MM.1S (cell line): ENCODE measurements around the gene OGFR.
A peak's percentile ranks its signal among the peaks of the same experiment; 100 is the strongest.

Experiments
- DNase-seq: peaks from one replicate; pipeline ENCODE4 v3.0.0-alpha.2; 2015
- H2AFZ ChIP-seq: fragments of 300-600 bp; sonication (generic); 2 replicates; pipeline ENCODE4 v1.6.0; 2016; ENCODE audit warnings: antibody characterized with exemption, low read length
- H3F3A ChIP-seq: fragments of 300-600 bp; sonication (generic); 2 replicates; pipeline ENCODE4 v1.6.1; 2016; ENCODE audit warnings: mild to moderate bottlenecking, antibody characterized with exemption, low read length, moderate library complexity, mixed read lengths; ENCODE audit not compliant: insufficient read depth
- H3K27ac ChIP-seq: fragments of 300-600 bp; sonication (generic); 2 replicates; pipeline ENCODE4 v1.5.1; 2016; ENCODE audit warnings: mild to moderate bottlenecking, low read length
- H3K27me3 ChIP-seq: fragments of 300-600 bp; sonication (generic); replicated peaks from 2 replicates; pipeline ENCODE4 v1.6.0; 2016; ENCODE audit warnings: low read length; ENCODE audit not compliant: insufficient read depth
- H3K36me3 ChIP-seq: fragments of 300-600 bp; sonication (generic); replicated peaks from 2 replicates; pipeline ENCODE4 v1.6.1; 2016; ENCODE audit warnings: mild to moderate bottlenecking, low read length, mixed read lengths; ENCODE audit not compliant: insufficient read depth
- H3K4me1 ChIP-seq: fragments of 300-600 bp; sonication (generic); 2 replicates; pipeline ENCODE4 v1.6.1; 2016; ENCODE audit warnings: low read length, mixed read lengths
- H3K4me2 ChIP-seq: fragments of 300-600 bp; sonication (generic); 2 replicates; pipeline ENCODE4 v1.6.0; 2016; ENCODE audit warnings: low read depth, low read length
- H3K4me3 ChIP-seq: fragments of 300-600 bp; sonication (generic); 2 replicates; pipeline ENCODE4 v1.5.1; 2016; ENCODE audit warnings: low read length, mixed read lengths
- H3K79me2 ChIP-seq: fragments of 300-600 bp; sonication (generic); 2 replicates; pipeline ENCODE4 v1.6.1; 2016; ENCODE audit warnings: mixed run types, low read length, mixed read lengths
- H3K9ac ChIP-seq: fragments of 300-600 bp; sonication (generic); 2 replicates; pipeline ENCODE4 v1.6.1; 2016; ENCODE audit warnings: low read length, mixed read lengths
- H3K9me2 ChIP-seq: fragments of 300-600 bp; sonication (generic); replicated peaks from 2 replicates; pipeline ENCODE4 v1.6.1; 2016; ENCODE audit warnings: mild to moderate bottlenecking, low read length, mixed read lengths; ENCODE audit not compliant: insufficient read depth
- H3K9me3 ChIP-seq: fragments of 300-600 bp; sonication (generic); replicated peaks from 2 replicates; pipeline ENCODE4 v1.6.1; 2016; ENCODE audit warnings: mild to moderate bottlenecking, low read length, mixed read lengths; ENCODE audit not compliant: insufficient read depth
- H4K20me1 ChIP-seq: fragments of 300-600 bp; sonication (generic); 2 replicates; pipeline ENCODE4 v1.6.1; 2016; ENCODE audit warnings: mild to moderate bottlenecking, low read length, moderate library complexity, mixed read lengths; ENCODE audit not compliant: insufficient read depth
- CTCF ChIP-seq: fragments of 300-600 bp; sonication (generic); IDR thresholded peaks from 2 replicates; pipeline ENCODE4 v1.5.1; 2016; ENCODE audit warnings: antibody characterized with exemption, low read length, mixed read lengths
- EZH2 ChIP-seq: fragments of 300-600 bp; sonication (generic); optimal IDR thresholded peaks from 2 replicates; pipeline ENCODE3; 2017; ENCODE audit warnings: low read depth, mild to moderate bottlenecking, antibody characterized with exemption, low read length, mixed read lengths
- EZH2phosphoT487 ChIP-seq: fragments of 300-600 bp; sonication (generic); IDR thresholded peaks from 2 replicates; pipeline ENCODE4 v1.6.1; 2018; ENCODE audit warnings: antibody characterized with exemption, low read length

OGFR gene

DNA sequence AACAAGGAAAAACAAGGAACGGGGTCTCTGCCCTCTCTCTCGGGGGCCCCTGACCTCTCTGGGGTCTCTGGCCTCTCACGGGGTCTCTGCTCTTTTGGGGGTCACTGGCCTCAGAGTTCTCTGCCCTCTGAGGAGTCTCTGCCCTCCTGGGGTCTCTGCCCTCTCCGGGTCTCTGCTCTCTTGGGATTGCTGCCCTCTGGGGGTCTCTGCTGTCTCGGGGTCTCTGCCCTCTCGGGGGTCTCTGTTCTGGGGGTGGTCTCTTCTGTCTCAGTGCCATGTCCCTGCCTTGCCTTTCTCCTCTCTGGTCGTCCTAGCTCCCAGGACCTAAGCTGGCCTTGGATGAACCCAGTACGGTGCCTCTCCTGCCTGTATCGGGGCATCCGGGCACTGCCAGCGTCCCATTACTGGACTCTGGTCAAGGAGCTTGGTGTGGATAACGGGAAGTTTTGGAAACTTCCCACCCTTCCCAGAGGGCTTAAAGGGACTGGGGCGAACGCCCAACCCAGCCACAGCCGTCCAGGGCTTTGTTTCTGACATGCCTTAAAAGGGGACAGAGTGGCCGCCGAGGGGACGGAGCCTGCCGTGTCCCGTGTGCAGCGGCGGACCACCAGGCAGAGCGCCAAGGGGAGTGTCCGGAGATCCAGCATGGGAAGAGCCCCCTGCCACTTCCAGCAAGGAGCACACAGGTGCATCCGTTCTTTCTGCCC lies 33.1 kb upstream of the OGFR start:
- Histone ChIP-seq H3K79me2 (no peaks in the 10 kb centered on the region), H3K4me3 (no peak overlapping the region), H3K4me2 (no peak overlapping the region), H3F3A (no peaks in the 10 kb centered on the region), H3K9ac (no peak overlapping the region), H3K36me3 (no peaks in the 10 kb centered on the region), H3K27me3 (peaks cover 94% of the 10 kb centered on the region), H2AFZ (no peak overlapping the region), H3K4me1 (peaks cover 4% of the 10 kb centered on the region), H3K9me3 (no peaks in the 10 kb centered on the region), H3K27ac (no peak overlapping the region), H3K9me2 (no peaks in the 10 kb centered on the region), H4K20me1 (no peaks in the 10 kb centered on the region)
- peak; percentile 13 for TF ChIP-seq EZH2
- TF ChIP-seq CTCF = no peak
- DNase-seq = no peak

GRCh38 chr20:62772103-62772611 lies 32.5 kb upstream of the OGFR start:
- TF ChIP-seq CTCF = no peak
- no peak for TF ChIP-seq EZH2
- no peak for TF ChIP-seq EZH2phosphoT487
- no peak overlapping the region for H3K4me2 ChIP-seq
- no peak overlapping the region for H3K27ac ChIP-seq
- H3K9ac ChIP-seq = no peak overlapping the region
- H3K9me2 ChIP-seq = no peaks in the 10 kb centered on the region
- H3K36me3 ChIP-seq = no peaks in the 10 kb centered on the region
- no peak overlapping the region for H2AFZ ChIP-seq
- no peak overlapping the region for H3K4me3 ChIP-seq
- no peaks in the 10 kb centered on the region for H3K79me2 ChIP-seq
- no peaks in the 10 kb centered on the region for H3F3A ChIP-seq
- no peaks in the 10 kb centered on the region for H3K9me3 ChIP-seq
- H4K20me1 ChIP-seq = no peaks in the 10 kb centered on the region
- peaks cover 88% of the 10 kb centered on the region for H3K27me3 ChIP-seq
- peaks cover 6% of the 10 kb centered on the region for H3K4me1 ChIP-seq
- DNase-seq = no peak

DNA sequence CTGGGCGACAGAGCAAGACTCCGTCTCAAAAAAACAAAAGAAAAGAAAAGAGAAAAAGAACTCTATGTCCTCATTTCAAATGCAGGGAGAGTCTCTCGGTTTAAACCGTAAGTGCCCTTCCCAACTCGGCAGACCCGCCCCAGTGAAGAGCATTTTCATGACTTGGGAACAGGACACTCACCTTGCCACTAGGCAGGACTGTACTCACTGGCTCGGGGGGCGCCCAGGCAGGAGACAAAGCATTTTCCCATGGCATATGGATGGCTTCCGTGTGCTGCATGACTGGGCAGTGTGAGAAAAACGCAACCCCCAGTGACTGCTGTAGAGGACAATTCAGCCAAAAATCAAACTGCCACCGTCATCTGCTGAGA lies 32.0 kb upstream of the OGFR start:
- H3F3A ChIP-seq = no peaks in the 10 kb centered on the region
- no peaks in the 10 kb centered on the region for H3K9me3 ChIP-seq
- H3K27ac ChIP-seq = no peak overlapping the region
- no peak for DNase-seq
- TF ChIP-seq EZH2phosphoT487 (no peak), EZH2 (no peak), CTCF (no peak)
- H3K79me2 ChIP-seq = no peaks in the 10 kb centered on the region
- H2AFZ ChIP-seq = no peak overlapping the region
- no peaks in the 10 kb centered on the region for H3K36me3 ChIP-seq
- peaks cover 6% of the 10 kb centered on the region for H3K4me1 ChIP-seq
- H3K9me2 ChIP-seq = no peaks in the 10 kb centered on the region
- peaks cover 84% of the 10 kb centered on the region for H3K27me3 ChIP-seq
- H3K4me3 ChIP-seq = no peak overlapping the region
- H3K4me2 ChIP-seq = no peak overlapping the region
- H4K20me1 ChIP-seq = no peaks in the 10 kb centered on the region
- H3K9ac ChIP-seq = no peak overlapping the region
